NCI-H226 (cell line): ENCODE results near the gene DOLPP1.
"Not testable (repeated sequence)": the region's sequence is repeated elsewhere in the genome, so short reads cannot be mapped to it uniquely, and the experiment has no call there.

Experiments used
- DNase-seq: peaks from one replicate; pipeline ENCODE4 v3.0.0-alpha.2; 2015

DOLPP1 gene

DNA sequence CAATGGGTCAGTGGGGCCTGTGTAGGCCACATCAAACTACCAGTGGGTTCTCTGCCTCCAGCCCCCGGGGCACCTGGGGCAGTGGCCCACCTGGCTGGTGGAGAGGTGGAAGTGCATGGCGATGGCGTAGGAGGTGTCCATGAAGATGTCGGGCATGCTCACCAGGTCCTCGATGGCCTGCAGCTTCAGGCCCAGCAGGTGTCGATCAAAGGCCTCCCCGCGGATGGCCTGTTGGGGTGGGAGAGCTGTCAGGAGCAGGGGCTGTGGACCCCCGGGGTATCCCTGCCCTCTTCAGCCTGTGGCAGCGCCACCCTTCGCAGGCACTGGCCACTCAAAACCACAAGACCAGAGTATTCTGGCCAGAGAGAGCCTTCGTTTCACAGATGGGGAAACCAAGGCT lies 15.0 kb downstream of the DOLPP1 start:
- DNase-seq, result no peak

DNA sequence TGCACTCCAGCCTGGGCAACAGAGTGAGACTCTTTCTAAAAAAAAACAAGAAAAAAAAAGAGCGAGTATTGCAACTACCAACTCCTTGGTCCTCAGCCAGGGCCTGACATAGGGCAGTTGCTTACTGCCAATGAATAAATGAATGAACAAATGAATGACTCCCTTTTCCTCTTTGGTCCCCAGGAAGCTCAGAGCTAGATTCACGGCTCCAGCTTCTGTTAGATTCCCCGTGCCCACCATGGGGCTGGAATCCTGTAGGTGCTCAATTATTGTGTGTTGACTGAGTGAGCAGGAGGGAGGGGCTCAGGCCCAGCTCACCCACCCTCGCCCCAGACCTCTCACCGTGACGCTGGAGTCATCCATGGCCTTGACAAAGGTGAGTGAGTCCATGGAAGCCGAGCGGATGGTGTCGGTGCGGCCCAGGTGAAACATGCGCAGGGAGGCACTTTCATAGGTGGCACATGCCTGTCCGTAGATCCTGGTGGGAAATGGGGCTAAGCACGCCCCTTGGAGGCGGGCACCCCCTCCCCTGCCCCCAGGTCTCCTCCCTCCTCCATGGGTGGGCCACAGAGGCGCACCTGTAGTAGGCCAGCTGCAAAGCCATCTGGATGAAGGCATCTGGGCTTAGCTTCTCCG lies 16.9 kb downstream of the DOLPP1 start:
- no peak for DNase-seq

- no peak for DNase-seq
These were observed 17.4 kb downstream of the DOLPP1 start for GRCh38 chr9:129098328-129098727.

DNA sequence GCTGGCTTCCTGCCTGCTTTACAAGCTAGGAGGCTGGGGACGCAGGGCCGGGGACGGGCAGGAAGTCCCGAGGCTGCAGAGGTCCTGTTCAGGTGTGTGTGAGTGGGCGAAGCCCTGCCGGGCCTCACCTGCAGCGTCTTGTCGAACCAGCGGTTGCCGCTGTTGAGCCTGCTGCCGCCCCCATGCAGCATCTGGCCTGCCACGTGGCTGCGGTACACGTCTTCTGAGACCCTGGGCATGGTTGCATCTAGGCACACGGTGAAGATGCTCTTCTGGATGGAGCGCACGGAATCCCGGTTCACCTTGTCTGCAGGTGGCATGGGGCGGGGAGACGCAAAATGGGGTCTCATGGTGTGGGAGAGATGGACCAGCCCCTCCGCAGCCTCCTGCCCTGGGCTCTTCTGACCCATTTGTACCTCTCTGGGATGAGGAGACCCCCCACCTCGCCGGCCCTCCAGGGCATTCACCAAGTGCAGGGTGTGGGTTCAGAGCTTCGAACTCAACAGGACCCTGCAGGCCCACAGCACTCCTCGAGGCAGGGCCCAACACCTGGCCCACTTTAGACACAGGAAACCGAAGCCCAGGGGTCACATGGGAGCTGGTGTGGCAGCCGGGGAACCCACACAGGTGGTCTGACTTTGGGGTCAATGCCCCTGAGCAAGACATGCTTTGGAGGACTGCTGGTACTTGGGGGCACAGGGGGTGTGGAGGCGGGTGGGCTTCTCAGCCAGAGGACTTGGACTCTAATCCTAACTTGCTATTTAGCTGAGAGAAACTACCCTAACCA lies 19.7 kb downstream of the DOLPP1 start:
- DNase-seq, result no peak

DNA sequence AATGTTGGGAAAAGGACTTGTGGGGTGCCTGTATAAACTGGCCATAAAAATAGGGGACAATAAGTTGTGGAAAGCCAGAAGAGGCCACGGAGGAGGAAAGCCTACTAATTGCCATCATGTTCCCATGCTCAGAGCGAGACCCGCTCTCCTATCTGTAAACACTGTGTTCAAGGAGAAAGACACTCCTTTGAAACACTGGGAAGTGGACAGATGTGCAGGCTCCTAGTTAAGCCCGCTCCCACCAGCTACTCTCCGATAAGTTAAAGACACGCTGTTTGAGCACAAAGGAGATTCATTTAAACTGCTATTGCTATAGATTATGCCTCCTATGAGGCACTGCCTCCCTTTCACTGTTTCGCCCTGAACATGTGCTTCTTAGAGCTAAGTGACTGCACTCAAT lies 20.4 kb downstream of the DOLPP1 start:
- no peak for DNase-seq

DNA sequence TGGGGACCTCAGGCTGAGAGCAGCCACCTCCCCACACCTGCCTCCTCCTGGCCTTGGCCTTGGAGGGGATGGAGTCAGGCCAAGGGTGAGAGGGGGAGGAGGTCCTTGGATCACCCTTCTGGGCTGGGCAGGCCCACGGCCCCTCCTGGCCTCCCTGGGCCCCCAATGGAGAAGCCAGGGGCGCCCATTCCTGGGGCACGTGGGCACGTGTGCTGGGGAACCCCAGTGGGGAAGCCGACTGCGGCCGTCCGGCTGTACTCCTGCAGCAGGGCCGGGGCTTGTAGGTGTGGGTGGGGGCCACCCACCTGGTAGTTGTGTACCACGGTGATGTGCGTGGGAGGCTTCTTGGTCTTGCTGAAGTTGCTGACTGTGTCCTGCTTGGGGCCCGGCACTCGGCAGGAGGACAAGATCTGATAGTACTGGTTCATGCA lies 21.2 kb downstream of the DOLPP1 start:
- no peak for DNase-seq

GRCh38 chr9:129102791-129103594 lies 22.1 kb downstream of the DOLPP1 start:
- DNase-seq, result peak; percentile 27

DNA sequence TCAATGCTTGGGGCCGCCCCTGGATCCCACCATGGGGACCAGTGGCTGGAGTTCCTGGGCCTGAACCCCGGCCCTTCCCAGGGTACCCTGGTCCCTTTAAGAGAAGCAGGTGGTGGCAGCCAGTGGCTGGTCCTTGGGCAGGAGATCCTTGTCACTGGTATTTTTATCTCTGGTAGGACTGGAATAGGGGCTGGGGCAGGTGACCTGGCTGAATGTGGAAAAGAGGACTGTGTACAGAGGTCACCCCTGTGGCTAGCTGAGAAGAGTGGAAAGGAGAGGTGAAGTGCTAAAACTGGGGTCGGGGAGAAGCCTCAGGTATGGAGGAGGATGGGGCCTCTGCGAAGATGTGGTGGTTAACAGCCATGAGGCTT lies 22.7 kb downstream of the DOLPP1 start:
- no peak for DNase-seq

DNA sequence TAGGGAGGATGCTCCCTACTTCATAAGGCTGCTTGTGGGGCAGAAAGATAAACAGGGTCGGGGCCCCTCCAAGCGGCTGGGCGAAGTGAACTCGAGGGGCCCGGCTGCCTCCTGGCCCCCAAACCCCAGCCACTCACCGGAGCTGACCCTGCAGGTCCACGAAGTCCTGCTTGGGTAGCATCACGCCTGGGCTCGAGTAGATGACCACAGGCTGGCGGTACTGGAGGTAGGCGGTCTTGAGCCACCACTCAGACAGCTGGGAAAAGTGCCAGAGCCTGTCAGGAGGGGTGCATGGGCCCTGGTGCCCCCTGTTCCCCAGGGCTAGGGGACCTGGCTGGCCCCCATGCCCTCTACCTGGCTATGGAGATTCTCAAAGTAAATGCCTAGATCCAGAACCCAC lies 23.1 kb downstream of the DOLPP1 start:
- DNase-seq, result no peak

GRCh38 chr9:129105857-129106694 lies 25.2 kb downstream of the DOLPP1 start:
- DNase-seq, result no peak

DNA sequence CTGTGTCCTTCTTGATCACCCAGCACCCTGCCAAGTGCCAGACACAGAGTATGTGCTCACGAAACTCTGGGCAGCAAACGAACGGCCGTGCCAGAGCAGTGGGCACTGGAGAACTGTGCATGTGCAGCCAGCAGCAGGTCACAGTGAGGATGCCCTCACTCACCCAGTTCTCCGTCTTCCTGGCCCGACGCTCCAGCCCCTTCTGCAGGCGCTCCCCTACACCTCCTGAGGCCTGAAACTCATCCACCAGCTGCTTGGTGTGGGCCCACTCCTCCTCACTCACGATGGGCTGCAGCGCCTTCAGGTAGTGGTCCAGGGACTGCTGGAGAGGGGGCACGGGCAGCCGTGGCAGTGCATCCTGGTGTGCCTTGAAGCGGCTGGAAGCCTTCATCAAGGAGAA lies 26.7 kb downstream of the DOLPP1 start:
- no peak for DNase-seq

GRCh38 chr9:129108083-129108804 lies 27.3 kb downstream of the DOLPP1 start:
- no peak for DNase-seq

DNA sequence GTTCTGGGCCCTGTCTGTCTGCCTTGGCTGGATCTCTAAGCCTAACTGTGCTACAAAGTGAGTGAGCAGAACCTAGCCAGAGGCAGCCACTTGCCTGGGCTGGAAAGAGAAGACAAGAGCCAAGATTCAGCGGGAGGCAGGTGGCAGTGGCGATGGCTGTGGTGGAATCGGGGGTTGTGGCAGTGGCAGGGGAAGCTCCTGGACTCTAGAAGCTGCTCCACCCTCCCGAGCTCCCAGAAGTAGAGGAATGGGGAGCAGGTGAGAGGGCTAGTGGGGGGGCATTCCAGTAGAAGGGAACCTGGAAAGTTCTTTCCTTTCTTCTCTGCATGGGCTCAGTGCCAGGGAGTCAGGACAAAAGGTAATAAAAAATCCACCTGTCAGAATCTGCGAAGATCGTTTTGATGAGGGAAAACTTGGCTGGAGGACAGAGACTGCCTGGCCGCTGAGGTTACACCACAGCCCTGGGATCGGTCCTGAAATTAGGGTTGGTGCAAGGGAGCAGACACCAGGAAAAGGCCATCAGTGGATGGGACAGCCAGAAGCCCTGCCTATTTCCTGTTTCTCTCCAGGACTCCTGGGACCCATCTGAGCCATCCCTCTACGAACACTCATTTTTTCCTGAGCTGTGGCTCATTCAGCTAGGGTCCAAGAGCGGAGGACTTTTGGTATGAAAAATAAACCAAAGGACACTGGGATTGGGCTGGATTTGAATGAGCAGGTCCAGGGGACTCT lies 28.1 kb downstream of the DOLPP1 start:
- no peak for DNase-seq

DNA sequence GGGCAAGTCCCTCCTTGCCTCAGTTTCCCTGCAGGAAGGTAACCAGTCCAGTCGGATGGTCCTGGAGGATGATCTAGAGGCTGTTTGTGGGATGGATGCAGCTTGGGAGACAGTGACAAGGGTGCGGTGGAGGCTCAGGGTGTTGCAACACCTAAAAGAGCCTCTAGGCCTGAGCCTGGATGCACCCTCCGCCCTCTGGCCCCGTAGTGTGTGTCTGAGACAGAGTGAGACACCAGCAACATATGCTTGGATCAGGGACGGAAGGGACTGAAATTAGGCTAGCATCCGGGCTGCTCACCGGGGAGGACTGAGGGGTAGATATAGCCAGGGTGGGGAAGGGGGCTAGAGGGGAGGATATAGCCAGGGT lies 28.6 kb downstream of the DOLPP1 start:
- no peak for DNase-seq

- no peak for DNase-seq
These were observed 29.2 kb downstream of the DOLPP1 start for GRCh38 chr9:129109952-129110739.

DNA sequence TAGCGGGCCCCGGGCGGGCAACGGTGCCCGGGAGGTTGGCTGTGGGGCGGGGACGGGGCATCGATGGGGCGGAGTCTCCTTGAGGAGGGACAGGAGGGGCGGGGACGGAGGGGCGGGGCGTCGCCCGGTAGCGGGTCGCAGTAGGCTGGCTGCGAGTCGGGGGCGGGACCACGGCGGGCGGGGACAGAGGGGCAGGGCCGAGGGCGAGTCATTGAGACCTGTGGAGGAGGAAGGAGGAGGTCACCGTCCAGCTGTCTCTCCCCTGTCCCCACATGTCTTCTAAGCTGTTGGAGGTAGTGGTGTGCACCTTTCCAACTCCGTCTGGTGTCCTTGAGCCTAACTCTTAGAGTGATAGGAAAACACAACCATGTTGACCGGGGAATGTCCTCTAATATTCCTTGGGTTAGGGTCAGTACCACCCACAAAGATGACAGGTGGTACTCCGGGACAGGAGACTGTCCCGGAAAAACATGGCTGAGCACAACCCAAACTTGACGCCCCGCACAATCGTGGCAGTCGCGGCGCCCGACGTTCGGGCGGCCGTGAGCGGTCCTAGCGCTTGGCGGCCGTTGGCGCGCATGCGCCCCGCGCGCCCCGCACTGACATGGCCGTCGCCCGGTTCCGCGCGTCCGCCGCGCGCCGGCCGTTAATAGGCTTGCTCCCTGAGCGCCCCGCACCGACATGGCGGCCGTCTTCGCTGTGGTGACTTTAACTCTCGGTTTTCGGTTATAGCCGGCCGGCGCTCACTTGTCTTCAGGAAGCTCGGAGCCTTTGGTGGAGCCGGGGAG lies 30.0 kb downstream of the DOLPP1 start, which contains the start of the genes CRAT and PTPA:
TSS of gene CRAT (minus strand) at position 54 of the 788 bp plus-strand sequence. CDS start 284 bp downstream, outside the sequence.
TSS of gene PTPA (plus strand) at position 676 of the 788 bp plus-strand sequence. CDS start 186 bp downstream, outside the sequence.
- peak; percentile 79 for DNase-seq

DNA sequence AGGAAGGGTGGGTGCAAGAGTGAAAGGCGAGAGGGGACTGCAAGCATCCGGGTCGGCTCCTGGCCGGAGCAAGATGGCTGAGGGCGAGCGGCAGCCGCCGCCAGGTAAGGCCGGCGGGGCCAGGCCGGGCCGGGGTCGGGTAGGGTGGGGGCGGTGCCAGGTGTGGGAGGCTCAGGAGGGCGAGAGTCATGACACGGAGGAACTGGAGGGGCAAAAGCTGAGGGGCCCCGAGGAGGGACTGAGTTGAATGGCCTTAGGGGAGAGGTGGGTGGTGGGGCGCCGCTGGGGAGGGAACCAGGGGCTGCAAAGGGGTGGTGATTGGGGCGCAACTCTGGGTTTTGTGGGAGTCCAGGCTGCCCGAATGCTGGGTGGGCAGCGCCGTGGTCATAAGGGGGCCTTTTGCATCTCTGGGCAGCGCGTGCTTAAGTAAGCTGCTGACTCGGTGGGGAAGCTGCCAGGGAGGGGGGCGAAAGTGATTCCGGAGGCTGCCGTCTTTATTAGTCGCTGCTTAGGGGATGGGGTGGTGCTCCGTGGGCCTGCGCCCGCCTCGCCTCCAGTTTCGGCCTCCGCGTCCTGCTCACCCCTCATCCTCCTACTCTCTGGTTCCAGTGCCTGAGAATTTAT lies 30.7 kb downstream of the DOLPP1 start:
- DNase-seq, result no peak

DNA sequence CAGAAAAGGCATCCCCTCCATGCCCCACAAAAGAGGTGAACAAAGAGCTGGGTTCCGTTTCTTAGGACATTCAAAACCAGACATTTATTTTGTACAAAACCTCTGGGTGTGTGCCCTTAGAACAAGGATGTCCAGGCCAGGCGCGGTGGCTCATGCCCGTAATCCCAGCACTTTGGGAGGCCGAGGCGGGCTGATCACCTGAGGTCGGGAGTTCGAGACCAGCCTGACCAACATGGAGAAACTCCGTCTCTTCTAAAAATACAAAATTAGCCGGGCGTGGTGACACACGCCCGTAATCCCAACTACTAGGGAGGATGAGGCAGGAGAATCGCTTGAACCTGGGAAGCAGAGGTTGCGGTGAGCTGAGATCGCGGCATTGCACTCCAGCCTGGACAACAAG lies 31.6 kb downstream of the DOLPP1 start:
- not testable (repeated sequence) for DNase-seq
